Right lobe of liver (tissue), 6 donors: ENCODE results near the gene WHRN. TPM values are rescaled to one million over a fixed set of nuclear protein-coding genes. Genes with fewer than 3 reads are reported as not detected.

ENCODE experiments used
- ATAC-seq, 4 donors: fragments of 200-7000 bp; cut with Tn5 transposase; one replicate each; pipeline ENCODE4 v1.9.1; 2020; ENCODE audit warnings: mild to moderate bottlenecking in 4 of 4, moderate library complexity in 4 of 4
- DNase-seq, 3 donors: peaks; one replicate each; pipeline ENCODE4 v3.0.0-alpha.2; 2020
- H3K27ac ChIP-seq, 3 donors: fragments of 200-600 bp; one replicate each; pipeline ENCODE4 v1.8.0; 2022
- H3K27me3 ChIP-seq, 2 donors: fragments of 200-600 bp; one replicate each; pipeline ENCODE4 v1.8.0; 2022
- H3K36me3 ChIP-seq, 4 donors: fragments of 200-600 bp; sonication (generic) in 1 of 4; one replicate each; pipeline versions ENCODE4 v1.5.1 to v1.8.0; 2017 to 2022; ENCODE audit warnings: control low read depth in 1 of 4
- H3K4me1 ChIP-seq, 4 donors: fragments of 200-600 bp; sonication (generic) in 1 of 4; one replicate each; pipeline versions ENCODE4 v1.5.1 to v1.8.0; 2017 to 2022; ENCODE audit warnings: control low read depth in 1 of 4
- H3K4me3 ChIP-seq, 3 donors: fragments of 200-600 bp; one replicate each; pipeline ENCODE4 v1.8.0; 2022
- H3K9me3 ChIP-seq, 4 donors: fragments of 200-600 bp; sonication (generic) in 1 of 4; one replicate each; pipeline versions ENCODE4 v1.5.1 to v1.8.0; 2017 to 2022; ENCODE audit warnings: control low read depth in 1 of 4
- CTCF ChIP-seq, 4 donors: fragments of 200-600 bp in 3 of 4; fragments of 450-650 bp in 1 of 4; IDR thresholded peaks; one replicate each; pipeline versions ENCODE4 v1.5.1 to v1.8.0; 2016 to 2022; ENCODE audit warnings: antibody characterized with exemption in 4 of 4, mild to moderate bottlenecking in 2 of 4
- POLR2A ChIP-seq: fragments of 450-650 bp; IDR thresholded peaks from one replicate; pipeline ENCODE4 v1.6.1; 2017; ENCODE audit warnings: antibody characterized with exemption, mild to moderate bottlenecking
- WGBS: methylation state at CpG from one replicate; pipeline ENCODE4 v1.1.6; 2018; ENCODE audit warnings: low coverage, low lambda C conversion rate; ENCODE audit not compliant: insufficient coverage; ENCODE audit errors: missing lambda C conversion rate; 5-methylcytosine and 5-hydroxymethylcytosine counted together
- intact Hi-C, 2 donors: fragments of 100-400 bp; cut with DNase I; formaldehyde crosslinking; loops; one replicate each; pipeline versions ENCODE4 v1.11.2 to v1.14.1; 2022
- total RNA-seq, 6 experiments: library from RNA; depleted of rRNA in 2 of 6; stranded (reverse); fragments of >200 nt in 2 of 6; fragmentation: NEBNext Ultra II Directional in 3 of 6; extraction: Animal tissue kit (Norgen Biotek cat#: 25700) in 3 of 6; gene quantifications; one replicate each; pipeline versions ENCODE4 v1.1.0 to v1.2.4, GENCODE V29; 2016 to 2023
- donor health status: DM: no; HTN: yes; CAD: no.
- donor health status: DM: no; HTN: no; CAD: no.
- donor health status: DM: no; HTN: no; CAD: no.
- donor health status: DM: no; HTN: yes; CAD: no.
- donor health status: DM: no; HTN: yes; CAD: no.

The WHRN gene
- total RNA-seq, 6 experiments from 2014 or later, result 2.1 to 3.7 (median 2.7) TPM

GRCh38 chr9:114411452-114411851 is 93.8 kb downstream of the WHRN start:
- no peak overlapping the region for H3K27ac ChIP-seq
- TF ChIP-seq POLR2A (no peak), CTCF (IDR thresholded peaks at IDR 0.05) (no peak)
- no peaks in the 10 kb centered on the region for H3K36me3 ChIP-seq
- no peak for DNase-seq
- intact Hi-C loops, result loop anchor here in 1 of 2 donors (10.0 kb wide), 1 partner anchor 63 kb away; no protein-coding TSS in a partner anchor
- H3K4me3 ChIP-seq, result no peak overlapping the region
- no peaks in the 10 kb centered on the region for H3K4me1 ChIP-seq
- H3K9me3 ChIP-seq, result no peaks in the 10 kb centered on the region
- no peak for ATAC-seq
- H3K27me3 ChIP-seq, result no peaks in the 10 kb centered on the region
- 67% methylated on average over 4 of the region's 6 CpGs for WGBS

- 93% methylated on average over 7 of the region's 8 CpGs for WGBS
- ATAC-seq (no peak), DNase-seq (no peak)
Observed at GRCh38 chr9:114410910-114411309, 94.4 kb downstream of the WHRN start.

GRCh38 chr9:114409842-114410241 is 95.4 kb downstream of the WHRN start:
- intact Hi-C loops, result loop anchor here (10.0 kb wide), 2 partner anchors 65 to 245 kb away; partner anchors contain the start of gene TEX53 (in 2 of the 2)
- Histone ChIP-seq H3K27me3 (no peaks in the 10 kb centered on the region), H3K4me3 (no peak overlapping the region), H3K9me3 (no peaks in the 10 kb centered on the region), H3K4me1 (no peaks in the 10 kb centered on the region), H3K36me3 (no peaks in the 10 kb centered on the region), H3K27ac (no peak overlapping the region)
- DNase-seq (no peak), ATAC-seq (no peak)
- WGBS, result 74% methylated on average over 5 of the region's 5 CpGs
- TF ChIP-seq CTCF (IDR thresholded peaks at IDR 0.05), result no peak
- no peak for TF ChIP-seq POLR2A

More at GRCh38 chr9:114410910-114411309, 94.4 kb downstream of the WHRN start:
- intact Hi-C loops, result loop anchor here in 1 of 2 donors (10.0 kb wide), 1 partner anchor 64 kb away; no protein-coding TSS in a partner anchor
- TF ChIP-seq CTCF (IDR thresholded peaks at IDR 0.05) (no peak), POLR2A (no peak)
- no peaks in the 10 kb centered on the region for H3K27me3 ChIP-seq
- no peaks in the 10 kb centered on the region for H3K36me3 ChIP-seq
- no peak overlapping the region for H3K4me3 ChIP-seq
- no peaks in the 10 kb centered on the region for H3K9me3 ChIP-seq
- H3K27ac ChIP-seq, result no peak overlapping the region
- no peaks in the 10 kb centered on the region for H3K4me1 ChIP-seq

GRCh38 chr9:114409103-114409780 is 96.0 kb downstream of the WHRN start:
- Histone ChIP-seq H3K27ac (no peak overlapping the region), H3K27me3 (no peaks in the 10 kb centered on the region), H3K36me3 (no peaks in the 10 kb centered on the region), H3K4me1 (no peaks in the 10 kb centered on the region), H3K4me3 (no peak overlapping the region), H3K9me3 (no peaks in the 10 kb centered on the region)
- intact Hi-C loops, result loop anchor here (10.0 kb wide), 1 partner anchor 246 kb away; the partner anchor contains the start of gene TEX53 (in 2 of the 2)
- TF ChIP-seq POLR2A (no peak), CTCF (IDR thresholded peaks at IDR 0.05) (no peak)
- DNase-seq (no peak), ATAC-seq (no peak)
- 54% methylated on average over 3 of the region's 11 CpGs for WGBS
